Stimulated activated CD4-positive, alpha-beta T cell treated with anti-CD3 and anti-CD28 coated beads, Interleukin-4, amount 100 ng/mL, for 4 hours (primary cell): ENCODE data around the gene ZFP36.
"Not testable (repeated sequence)": the region's sequence is repeated elsewhere in the genome, so short reads cannot be mapped to it uniquely, and the experiment has no call there.

ENCODE experiments used
- DNase-seq, 2 experiments: peaks; one replicate each; pipeline ENCODE4 v3.0.0-alpha.2; 2020

Gene ZFP36

DNA sequence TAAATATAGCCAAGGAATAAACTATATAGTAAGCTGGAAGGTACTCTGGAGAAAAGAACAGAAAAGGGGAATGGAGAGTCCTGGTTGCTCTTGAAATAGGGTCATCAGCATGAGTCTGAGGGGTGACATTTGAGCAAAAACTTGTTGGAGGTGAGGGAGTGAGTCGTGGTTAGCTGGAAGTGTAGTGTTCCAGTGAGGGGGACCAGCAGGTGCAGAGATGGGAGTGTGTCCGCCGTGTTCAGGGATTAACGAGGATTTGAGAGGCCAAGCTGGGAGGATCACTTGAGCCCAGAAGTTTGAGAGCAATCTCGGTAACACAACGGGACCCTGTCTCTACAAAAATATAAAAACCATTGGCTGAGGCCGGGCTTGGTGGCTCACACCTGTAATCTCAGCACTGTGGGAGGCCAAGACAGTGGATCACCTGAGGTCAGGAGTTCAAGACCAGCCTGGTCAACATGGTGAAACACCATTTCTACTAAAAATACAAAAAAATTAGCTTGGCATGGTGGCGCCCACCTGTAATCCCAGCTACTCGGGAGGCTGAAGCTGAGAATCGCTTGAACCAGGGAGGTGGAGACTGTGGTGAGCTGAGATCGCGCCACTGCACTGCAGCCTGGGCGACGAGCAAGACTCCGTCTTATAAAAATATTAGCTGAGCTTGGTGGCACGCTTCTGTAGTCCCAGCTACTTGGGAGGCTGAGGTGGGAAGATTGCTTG lies 39.9 kb downstream of the ZFP36 start:
- no peak for DNase-seq

DNA sequence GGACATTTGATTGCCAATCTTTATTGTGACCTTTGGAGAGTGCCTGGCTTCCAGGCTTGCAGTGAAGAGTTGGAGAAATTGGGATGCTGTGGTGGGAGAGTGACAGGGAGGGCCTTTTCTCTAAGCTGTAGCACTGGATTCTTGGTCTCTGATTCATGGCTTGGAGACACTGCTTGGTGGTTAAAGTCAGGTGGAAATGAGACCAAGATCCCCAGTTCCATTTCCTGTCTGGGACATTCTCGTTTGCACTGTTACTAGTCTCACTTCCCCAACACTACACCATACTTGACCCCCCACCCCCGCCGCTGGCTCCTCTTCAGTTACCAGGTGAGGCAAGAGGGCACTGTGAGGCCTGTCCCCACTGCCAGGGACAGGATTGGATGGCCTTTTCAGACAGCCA lies 41.6 kb downstream of the ZFP36 start:
- DNase-seq: no peak

DNA sequence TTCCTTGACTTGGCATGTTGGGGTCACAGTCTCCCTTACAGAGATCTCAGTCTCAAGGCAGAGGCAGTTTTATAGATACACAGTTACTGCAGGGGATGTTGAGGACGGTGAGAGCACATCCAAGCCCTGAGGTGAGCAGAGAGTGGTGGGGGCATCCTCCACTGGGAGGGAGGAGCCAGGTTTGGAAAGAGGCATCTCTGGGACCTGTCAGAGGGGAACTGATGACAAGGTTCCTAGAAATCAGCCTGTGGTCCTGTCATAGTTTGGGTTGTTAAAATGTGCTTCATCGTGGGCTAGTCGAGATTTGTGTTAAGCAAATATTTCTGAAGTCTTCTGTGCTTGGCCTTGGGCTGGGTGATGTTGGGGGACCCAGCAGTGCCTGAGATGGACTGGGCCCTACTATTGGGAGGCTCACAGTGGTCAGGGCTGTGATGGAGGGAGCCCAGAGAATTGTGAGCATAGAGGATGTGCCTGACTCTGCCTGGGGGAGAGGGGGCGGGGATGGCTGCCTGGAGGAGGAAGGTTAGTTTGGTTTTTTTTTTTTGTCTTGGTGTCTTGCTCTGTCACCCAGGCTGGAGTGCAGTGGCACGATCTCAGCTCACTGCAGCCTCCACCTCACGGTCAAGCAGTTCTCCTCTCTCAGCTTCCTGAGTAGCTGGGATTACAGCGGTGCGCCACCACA lies 42.6 kb downstream of the ZFP36 start:
- no peak for DNase-seq

DNA sequence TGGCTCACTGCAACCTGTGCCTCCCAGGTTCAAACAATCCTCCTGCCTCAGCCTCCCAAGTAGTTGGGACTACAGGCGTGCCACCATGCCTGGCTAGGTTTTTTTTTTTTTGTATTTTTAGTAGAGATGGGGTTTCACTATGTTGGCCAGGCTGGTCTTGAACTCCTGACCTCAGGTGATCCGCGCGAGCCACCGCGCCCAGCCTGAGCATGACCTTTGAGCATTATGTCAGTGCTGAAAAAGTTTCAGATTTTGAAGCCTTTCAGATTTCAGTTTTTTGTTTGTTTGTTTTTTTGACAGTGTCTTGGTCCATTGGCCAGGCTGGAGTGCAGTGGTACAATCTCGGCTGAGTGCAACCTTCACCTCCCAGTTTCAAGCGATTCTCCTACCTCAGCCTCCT lies 44.6 kb downstream of the ZFP36 start:
- DNase-seq: not testable (repeated sequence)
